ENCODE data around the gene SVOP. TPM values are rescaled to one million over a fixed set of nuclear protein-coding genes. Genes with fewer than 3 reads are reported as not detected.

The SVOP gene
- total and polyA plus RNA-seq, 8 donors = 0.09 to 0.24 (median 0.15) TPM; not detected in 2

- TF ChIP-seq, protein P1, sequence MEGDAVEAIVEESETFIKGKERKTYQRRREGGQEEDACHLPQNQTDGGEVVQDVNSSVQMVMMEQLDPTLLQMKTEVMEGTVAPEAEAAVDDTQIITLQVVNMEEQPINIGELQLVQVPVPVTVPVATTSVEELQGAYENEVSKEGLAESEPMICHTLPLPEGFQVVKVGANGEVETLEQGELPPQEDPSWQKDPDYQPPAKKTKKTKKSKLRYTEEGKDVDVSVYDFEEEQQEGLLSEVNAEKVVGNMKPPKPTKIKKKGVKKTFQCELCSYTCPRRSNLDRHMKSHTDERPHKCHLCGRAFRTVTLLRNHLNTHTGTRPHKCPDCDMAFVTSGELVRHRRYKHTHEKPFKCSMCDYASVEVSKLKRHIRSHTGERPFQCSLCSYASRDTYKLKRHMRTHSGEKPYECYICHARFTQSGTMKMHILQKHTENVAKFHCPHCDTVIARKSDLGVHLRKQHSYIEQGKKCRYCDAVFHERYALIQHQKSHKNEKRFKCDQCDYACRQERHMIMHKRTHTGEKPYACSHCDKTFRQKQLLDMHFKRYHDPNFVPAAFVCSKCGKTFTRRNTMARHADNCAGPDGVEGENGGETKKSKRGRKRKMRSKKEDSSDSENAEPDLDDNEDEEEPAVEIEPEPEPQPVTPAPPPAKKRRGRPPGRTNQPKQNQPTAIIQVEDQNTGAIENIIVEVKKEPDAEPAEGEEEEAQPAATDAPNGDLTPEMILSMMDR (IDR thresholded peaks at IDR 0.05) = no peak
- Histone ChIP-seq H3K36me3 (no peaks in the 10 kb centered on the region), H3K27ac (no peak overlapping the region), H3K27me3 (no peaks in the 10 kb centered on the region), H3K4me3 (no peak overlapping the region), H3K4me1 (no peaks in the 10 kb centered on the region), H3K9me3 (no peaks in the 10 kb centered on the region)
- no peak for DNase-seq
- no peak for ATAC-seq
- intact Hi-C loops (cut with DNase I) = no loop called here
Measured at GRCh38 chr12:108935159-108935763, 85.6 kb downstream of the SVOP start.

DNA sequence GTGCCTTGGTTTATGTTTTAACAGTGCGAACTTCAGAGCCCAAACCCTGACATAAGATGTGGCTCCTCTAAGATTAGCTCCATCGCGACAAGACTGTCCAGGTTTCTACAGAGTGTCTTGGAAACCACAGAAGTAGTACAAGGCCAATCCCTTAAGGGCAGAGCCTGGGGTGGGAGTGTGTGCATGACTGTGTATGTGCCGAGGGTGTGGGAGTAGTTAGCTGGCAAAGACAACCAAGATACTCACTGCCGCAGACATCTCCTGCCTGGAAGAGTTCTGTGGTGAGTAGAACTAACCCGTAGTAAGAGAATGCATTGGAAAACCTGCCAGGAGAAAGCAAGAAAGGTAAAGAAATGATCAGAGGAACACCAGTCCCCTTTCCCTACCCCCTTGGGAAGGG lies 86.9 kb downstream of the SVOP start:
- intact Hi-C loops (cut with DNase I) = no loop called here
- H3K4me3 ChIP-seq = no peak overlapping the region
- no peaks in the 10 kb centered on the region for H3K36me3 ChIP-seq
- TF ChIP-seq, protein P1 (IDR thresholded peaks at IDR 0.05) = no peak
- DNase-seq (no peak), ATAC-seq (no peak)
- H3K27me3 ChIP-seq = no peaks in the 10 kb centered on the region
- no peak overlapping the region for H3K27ac ChIP-seq
- H3K4me1 ChIP-seq = no peaks in the 10 kb centered on the region
- H3K9me3 ChIP-seq = no peaks in the 10 kb centered on the region

DNA sequence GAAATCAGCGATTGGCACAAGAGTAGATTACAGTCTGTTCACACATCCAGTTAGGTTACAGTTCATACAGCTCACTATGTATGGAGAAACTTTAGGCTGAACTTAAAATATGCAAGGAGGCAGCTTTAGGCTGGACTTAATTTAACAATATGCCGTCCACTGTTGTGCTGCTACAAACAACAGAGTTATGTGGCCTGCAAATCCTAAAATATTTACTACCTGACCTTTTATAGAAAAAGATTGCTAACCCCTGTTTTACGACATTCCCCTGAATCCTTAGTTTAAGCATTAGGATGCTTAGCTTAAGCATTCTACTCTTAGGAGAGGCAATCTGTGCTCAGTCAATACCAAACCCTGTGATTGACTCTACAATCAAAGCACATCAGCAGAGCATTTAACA lies 90.1 kb downstream of the SVOP start:
- Histone ChIP-seq H3K9me3 (no peaks in the 10 kb centered on the region), H3K27me3 (no peaks in the 10 kb centered on the region), H3K36me3 (no peaks in the 10 kb centered on the region), H3K27ac (no peak overlapping the region), H3K4me1 (no peaks in the 10 kb centered on the region), H3K4me3 (no peak overlapping the region)
- no peak for DNase-seq
- ATAC-seq = no peak
- TF ChIP-seq, protein P1 (IDR thresholded peaks at IDR 0.05) = no peak
- intact Hi-C loops (cut with DNase I) = no loop called here

- TF ChIP-seq, protein P1 (IDR thresholded peaks at IDR 0.05) = no peak
- Histone ChIP-seq H3K9me3 (no peaks in the 10 kb centered on the region), H3K4me1 (no peaks in the 10 kb centered on the region), H3K4me3 (no peak overlapping the region), H3K27ac (no peak overlapping the region), H3K36me3 (no peaks in the 10 kb centered on the region), H3K27me3 (no peaks in the 10 kb centered on the region)
- ATAC-seq = peak; percentile 57
- no peak for DNase-seq
- intact Hi-C loops (cut with DNase I) = no loop called here
Measured at GRCh38 chr12:108930155-108930554, 90.7 kb downstream of the SVOP start.

GRCh38 chr12:108928695-108929094 lies 92.2 kb downstream of the SVOP start:
- no peaks in the 10 kb centered on the region for H3K4me1 ChIP-seq
- no peak overlapping the region for H3K27ac ChIP-seq
- ATAC-seq (no peak), DNase-seq (no peak)
- TF ChIP-seq, protein P1 (IDR thresholded peaks at IDR 0.05) = no peak
- H3K36me3 ChIP-seq = no peaks in the 10 kb centered on the region
- no peaks in the 10 kb centered on the region for H3K9me3 ChIP-seq
- intact Hi-C loops (cut with DNase I) = no loop called here
- H3K4me3 ChIP-seq = no peak overlapping the region
- no peaks in the 10 kb centered on the region for H3K27me3 ChIP-seq

Data from left lung (tissue), 10 donors.